IPS-20b (cell line): ENCODE results near the gene TMEM14A.

ENCODE experiments used
- H3K27ac ChIP-seq: one replicate; pipeline ENCODE4 v1.5.1; 2013; ENCODE audit warnings: low read length
- H3K27me3 ChIP-seq: 2 replicates; pipeline ENCODE4 v1.6.1; 2013; ENCODE audit warnings: mild to moderate bottlenecking, low read length, inconsistent platforms; ENCODE audit not compliant: insufficient read depth
- H3K36me3 ChIP-seq: 2 replicates; pipeline ENCODE4 v1.6.1; 2013; ENCODE audit warnings: low read depth, mild to moderate bottlenecking, inconsistent platforms, low read length, moderate library complexity; ENCODE audit not compliant: insufficient read depth
- H3K4me1 ChIP-seq: 2 replicates; pipeline ENCODE4 v1.6.1; 2013; ENCODE audit warnings: mild to moderate bottlenecking, control low read depth, inconsistent platforms, low read length, moderate library complexity; ENCODE audit not compliant: insufficient read depth
- H3K4me3 ChIP-seq: 2 replicates; pipeline ENCODE4 v1.5.1; 2013; ENCODE audit warnings: mild to moderate bottlenecking, low read length, inconsistent platforms
- H3K9ac ChIP-seq: 2 replicates; pipeline ENCODE4 v1.6.1; 2013; ENCODE audit warnings: low read depth, mild to moderate bottlenecking, inconsistent platforms, low read length, moderate library complexity
- H3K9me3 ChIP-seq: 2 replicates; pipeline ENCODE4 v1.6.1; 2013; ENCODE audit warnings: mild to moderate bottlenecking, low read depth, low read length, inconsistent platforms; ENCODE audit not compliant: insufficient read depth

The TMEM14A gene

DNA sequence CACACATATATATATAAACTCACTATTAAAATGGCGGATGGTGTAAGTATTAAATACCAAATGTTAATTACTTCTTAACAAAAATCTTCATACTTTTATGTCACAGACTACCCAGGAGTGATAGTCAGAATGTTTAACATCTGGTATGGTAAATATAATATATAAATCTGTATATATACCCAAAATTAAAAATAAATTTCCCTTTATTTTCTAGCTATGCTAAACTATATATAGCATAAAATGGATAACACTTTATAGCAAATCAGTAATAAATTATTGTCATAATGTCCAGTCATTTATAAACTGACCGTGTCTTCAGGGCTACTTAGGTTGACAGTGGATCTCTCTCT, 55.3 kb downstream of the TMEM14A start:
- Histone ChIP-seq H3K9me3 (no peaks in the 10 kb centered on the region), H3K4me1 (no peaks in the 10 kb centered on the region), H3K4me3 (no peak overlapping the region), H3K9ac (no peak overlapping the region), H3K27me3 (no peaks in the 10 kb centered on the region), H3K27ac (no peak overlapping the region), H3K36me3 (no peaks in the 10 kb centered on the region)

DNA sequence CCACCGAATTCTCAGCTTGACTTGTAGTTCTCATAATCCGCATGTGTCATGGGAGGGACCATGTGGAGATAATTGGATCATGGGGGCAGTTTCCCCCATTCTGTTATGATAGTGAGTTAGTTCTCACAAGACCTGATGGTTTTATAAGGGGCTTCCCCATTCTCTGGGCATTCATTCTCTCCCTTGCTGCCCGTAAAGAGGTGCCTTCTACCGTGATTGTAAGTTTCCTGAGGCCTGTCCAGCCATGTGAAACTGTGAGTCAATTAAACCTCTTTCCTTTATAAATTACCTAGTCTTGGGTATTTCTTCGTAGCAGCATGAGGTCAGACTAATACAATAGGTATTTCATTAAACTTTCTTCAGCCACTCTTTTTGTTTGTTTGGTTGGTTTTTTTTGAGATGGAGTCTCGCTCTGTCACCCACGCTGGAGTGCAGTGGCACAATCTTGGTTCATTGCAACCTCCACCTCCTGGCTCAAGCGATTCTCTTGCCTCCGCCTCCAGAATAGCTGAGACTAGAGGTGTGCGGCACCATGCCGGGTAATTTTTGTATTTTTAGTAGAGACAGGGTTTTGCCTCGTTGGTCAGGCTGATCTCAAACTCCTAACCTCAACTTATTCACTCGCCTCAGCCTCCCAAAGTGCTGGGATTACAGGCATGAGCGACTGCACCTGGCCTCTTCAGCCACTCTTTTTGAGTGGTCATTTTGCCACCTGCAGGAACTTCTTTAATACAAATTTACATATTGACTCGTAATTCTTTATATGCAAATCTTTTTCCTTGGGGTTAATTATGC, 56.0 kb downstream of the TMEM14A start:
- no peak overlapping the region for H3K9ac ChIP-seq
- no peaks in the 10 kb centered on the region for H3K9me3 ChIP-seq
- H3K4me1 ChIP-seq: peaks cover 3% of the 10 kb centered on the region; the same call in 1 of the 2 replicates
- H3K27ac ChIP-seq: no peak overlapping the region
- no peaks in the 10 kb centered on the region for H3K27me3 ChIP-seq
- no peak overlapping the region for H3K4me3 ChIP-seq
- H3K36me3 ChIP-seq: no peaks in the 10 kb centered on the region

DNA sequence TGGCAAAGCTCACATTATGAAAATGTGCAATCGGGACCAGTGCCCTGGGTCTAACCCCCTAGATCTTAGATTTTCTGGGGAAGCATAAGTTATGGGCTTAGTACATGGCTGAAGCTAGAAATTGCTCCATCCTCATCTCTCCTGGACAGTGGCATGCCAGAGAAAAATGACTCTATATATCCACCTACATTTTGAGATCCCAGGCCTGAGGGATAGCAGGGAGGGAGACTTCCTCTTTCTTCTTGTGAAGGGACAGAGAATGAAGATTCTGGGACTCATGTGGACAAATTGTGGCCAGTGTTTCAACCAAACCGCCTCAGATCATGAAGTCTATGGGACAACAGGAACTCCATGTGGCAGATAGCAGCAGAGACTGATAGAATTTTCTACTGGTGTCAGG, 57.0 kb downstream of the TMEM14A start:
- Histone ChIP-seq H3K4me3 (no peak overlapping the region), H3K27me3 (no peaks in the 10 kb centered on the region), H3K9ac (no peak overlapping the region), H3K9me3 (no peaks in the 10 kb centered on the region), H3K4me1 (peaks cover 8% of the 10 kb centered on the region), H3K36me3 (no peaks in the 10 kb centered on the region), H3K27ac (no peak overlapping the region)

DNA sequence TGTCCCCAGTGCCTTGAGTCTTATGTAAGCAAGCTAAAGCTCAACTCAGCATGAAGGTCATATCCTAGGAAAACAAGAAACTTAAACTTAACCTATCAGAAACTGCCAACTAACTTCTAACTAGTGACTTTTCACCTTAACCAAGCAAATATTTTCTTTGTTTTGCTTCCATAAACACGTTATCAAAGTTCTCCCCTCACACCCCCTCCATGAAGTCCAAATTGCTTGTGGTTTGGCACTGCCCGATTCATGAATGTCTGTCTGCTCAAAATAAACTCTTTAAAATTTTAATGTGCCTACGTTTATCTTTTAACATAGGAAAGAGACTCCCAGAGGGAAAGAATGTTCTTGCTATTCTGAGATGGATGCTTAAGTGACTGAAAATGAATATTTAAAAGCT, 57.5 kb downstream of the TMEM14A start:
- Histone ChIP-seq H3K9ac (no peak overlapping the region), H3K4me1 (peaks cover 8% of the 10 kb centered on the region), H3K4me3 (no peak overlapping the region), H3K27me3 (no peaks in the 10 kb centered on the region), H3K9me3 (no peaks in the 10 kb centered on the region), H3K36me3 (no peaks in the 10 kb centered on the region), H3K27ac (no peak overlapping the region)

DNA sequence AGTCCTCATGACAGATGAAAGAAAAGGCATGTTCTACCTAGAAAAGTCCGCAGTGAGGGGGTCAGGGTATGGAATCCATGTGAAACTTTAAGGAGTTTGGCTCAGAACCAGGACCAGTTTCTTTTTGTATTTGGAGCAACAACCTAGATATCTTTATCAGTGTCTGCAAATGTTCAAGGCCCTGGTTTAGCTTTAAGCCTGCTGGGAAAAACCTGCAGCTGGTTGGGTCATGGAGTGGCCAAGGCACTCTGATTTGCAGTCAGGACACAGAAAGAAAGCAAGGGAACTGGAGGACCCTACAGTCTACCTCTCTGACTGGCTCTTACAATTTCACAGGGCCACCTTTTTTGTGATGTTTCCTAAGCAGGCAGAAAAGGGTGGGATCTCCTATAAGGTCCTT, 58.7 kb downstream of the TMEM14A start:
- H3K27ac ChIP-seq: no peak overlapping the region
- no peak overlapping the region for H3K4me3 ChIP-seq
- no peak overlapping the region for H3K9ac ChIP-seq
- no peaks in the 10 kb centered on the region for H3K36me3 ChIP-seq
- no peaks in the 10 kb centered on the region for H3K9me3 ChIP-seq
- peaks cover 8% of the 10 kb centered on the region for H3K4me1 ChIP-seq
- H3K27me3 ChIP-seq: no peaks in the 10 kb centered on the region

DNA sequence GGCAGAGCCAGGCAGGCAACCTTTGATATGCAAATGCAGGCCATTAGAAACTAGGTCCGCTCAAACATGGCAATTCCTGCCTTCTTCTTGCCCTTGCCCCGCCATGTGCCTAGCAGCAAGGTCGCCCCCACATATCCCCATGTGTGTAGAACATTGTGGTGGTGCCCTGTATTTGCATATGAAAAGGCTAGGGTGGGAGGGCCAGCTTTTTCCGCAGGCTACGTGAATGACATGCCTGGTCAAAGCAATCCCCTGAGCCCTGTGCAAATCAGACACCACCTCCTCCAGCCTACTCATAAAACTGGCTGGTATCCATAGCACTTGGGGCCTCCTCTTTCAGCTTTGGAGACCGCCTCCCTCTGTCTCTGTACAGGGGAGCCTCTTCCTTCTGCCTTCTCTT, 60.8 kb downstream of the TMEM14A start:
- Histone ChIP-seq H3K27ac (no peak overlapping the region), H3K36me3 (no peaks in the 10 kb centered on the region), H3K9ac (no peak overlapping the region), H3K4me1 (peaks cover 21% of the 10 kb centered on the region), H3K9me3 (no peaks in the 10 kb centered on the region), H3K27me3 (no peaks in the 10 kb centered on the region), H3K4me3 (no peak overlapping the region)

DNA sequence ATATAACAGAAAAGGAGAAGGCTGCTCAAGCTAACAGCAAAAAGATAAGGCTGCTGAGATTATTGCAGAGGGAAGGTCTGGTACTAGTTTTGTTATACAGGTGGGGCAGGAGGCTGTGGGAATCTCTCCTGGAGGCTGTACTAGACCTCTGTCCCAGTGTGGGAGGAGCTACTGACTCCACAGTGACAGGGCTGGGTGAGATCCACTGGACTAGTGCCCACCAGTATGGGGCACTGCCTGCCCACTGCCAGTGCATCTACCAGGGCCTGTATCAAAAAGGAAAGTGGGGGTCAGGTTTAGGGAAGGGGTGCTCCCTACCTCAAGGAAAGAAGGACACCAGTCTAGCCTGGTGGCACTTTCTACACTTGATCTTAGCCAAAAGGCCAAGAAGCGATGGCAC, 62.3 kb downstream of the TMEM14A start:
- Histone ChIP-seq H3K4me1 (peaks cover 22% of the 10 kb centered on the region), H3K9me3 (no peaks in the 10 kb centered on the region), H3K27ac (no peak overlapping the region), H3K36me3 (no peaks in the 10 kb centered on the region), H3K9ac (no peak overlapping the region), H3K4me3 (no peak overlapping the region), H3K27me3 (no peaks in the 10 kb centered on the region)

DNA sequence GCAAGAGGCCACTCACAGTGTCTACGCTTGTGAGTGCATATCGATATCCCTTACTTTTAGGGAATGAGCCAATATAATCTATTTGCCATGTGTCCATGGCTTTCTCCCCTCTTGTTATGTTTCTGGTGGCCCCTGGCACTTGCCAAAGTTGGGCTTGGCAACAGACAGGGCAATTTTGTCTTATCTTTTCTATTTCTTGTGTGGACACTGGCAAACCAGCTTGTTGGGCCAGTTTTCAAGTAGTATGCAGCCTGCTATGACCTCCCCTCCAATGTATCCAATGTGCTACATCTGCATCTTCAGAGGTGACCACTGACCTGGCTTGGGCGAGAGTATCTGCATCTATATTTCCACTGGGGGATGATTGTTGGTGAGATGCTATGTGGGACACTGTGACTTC, 63.2 kb downstream of the TMEM14A start:
- Histone ChIP-seq H3K36me3 (no peaks in the 10 kb centered on the region), H3K9me3 (no peaks in the 10 kb centered on the region), H3K4me1 (peaks cover 22% of the 10 kb centered on the region), H3K27ac (no peak overlapping the region), H3K27me3 (no peaks in the 10 kb centered on the region), H3K4me3 (no peak overlapping the region), H3K9ac (no peak overlapping the region)

DNA sequence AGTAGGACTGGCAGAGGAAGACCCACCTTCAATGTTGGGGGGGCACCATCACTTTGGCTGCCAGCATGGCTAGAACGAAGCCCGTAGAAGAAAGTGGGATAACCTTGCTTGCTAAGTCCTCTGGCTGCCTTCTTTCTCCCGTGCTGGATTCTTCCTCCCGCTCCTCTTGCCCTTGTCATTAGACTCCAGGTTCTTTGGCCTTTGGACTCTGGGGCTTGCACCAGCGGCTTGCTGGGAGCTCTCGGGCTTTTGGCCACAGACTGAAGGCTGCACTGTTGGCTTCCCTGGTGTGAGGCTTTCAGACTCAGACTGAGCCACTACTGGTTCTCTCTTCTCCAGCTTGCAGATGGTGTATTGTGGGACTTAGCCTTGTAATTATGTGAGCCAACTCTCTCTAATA, 64.2 kb downstream of the TMEM14A start:
- no peaks in the 10 kb centered on the region for H3K27me3 ChIP-seq

DNA sequence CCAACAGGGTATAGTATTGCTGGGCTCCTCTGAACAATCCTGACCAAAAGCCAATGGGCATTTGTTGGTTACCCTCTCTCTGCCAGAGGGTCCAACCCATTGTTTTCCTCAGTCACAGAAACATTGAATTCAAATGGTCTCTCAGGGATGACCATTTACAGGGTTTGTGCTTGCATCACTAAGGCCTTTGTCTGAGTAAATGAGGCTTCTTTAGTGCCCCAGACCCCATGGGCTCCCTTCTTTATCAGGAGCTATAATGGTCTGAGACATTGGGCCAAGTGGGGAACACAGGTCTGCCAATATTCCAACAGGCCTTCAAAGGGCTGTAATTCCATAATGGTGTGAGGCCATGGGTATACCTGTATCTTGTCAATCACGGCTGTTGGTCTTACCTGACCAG, 65.2 kb downstream of the TMEM14A start:
- H3K27me3 ChIP-seq: no peaks in the 10 kb centered on the region
- H3K4me1 ChIP-seq: peaks cover 22% of the 10 kb centered on the region
- H3K9me3 ChIP-seq: no peaks in the 10 kb centered on the region
- peak overlapping the region; percentile 41 for H3K4me3 ChIP-seq
- no peaks in the 10 kb centered on the region for H3K36me3 ChIP-seq
- no peak overlapping the region for H3K9ac ChIP-seq
- no peak overlapping the region for H3K27ac ChIP-seq

More for the DNA sequence above, 64.2 kb downstream of the TMEM14A start:
- H3K9me3 ChIP-seq: no peaks in the 10 kb centered on the region
- no peak overlapping the region for H3K27ac ChIP-seq
- peaks cover 22% of the 10 kb centered on the region for H3K4me1 ChIP-seq
- H3K36me3 ChIP-seq: no peaks in the 10 kb centered on the region
- H3K4me3 ChIP-seq: no peak overlapping the region
- H3K9ac ChIP-seq: no peak overlapping the region
